ENCODE data around the gene CADM3.

Gene CADM3

DNA sequence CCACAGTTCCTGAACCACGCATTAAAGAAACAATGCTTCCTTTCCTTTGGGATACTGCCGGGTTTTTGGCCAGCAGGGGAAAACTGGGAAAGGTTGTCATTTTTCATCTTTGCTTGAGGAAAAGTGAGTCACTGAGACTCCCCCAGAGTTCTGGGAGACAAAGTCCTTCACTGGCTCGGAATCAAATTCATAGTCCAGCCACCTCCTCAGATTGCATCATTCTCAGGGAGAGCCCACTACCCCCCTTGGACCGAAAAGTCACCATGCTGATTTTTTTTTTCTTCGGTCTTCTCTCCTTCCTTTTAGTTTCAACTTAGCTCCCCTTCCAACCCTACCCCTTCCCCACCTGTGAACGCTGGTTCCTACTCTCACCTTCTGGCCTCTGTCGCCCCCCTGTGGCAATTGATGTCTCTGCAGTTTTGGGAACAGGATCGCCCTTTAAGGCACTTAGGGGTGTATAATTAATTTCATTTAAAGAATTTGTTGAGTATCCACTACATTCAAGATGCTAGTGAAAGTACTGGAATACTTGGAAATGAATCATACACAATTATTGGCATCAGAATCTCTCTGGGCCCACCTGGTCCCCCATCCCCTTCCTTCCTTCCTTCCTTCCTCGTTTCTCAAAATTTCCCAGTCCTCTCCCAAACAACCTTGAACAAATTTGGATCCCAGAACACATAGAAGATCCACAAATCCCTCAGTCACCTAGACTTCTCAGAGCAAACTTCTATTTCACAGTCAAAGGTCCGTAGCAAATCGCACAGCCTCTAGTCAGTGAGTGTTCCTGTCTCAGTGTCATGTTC is 40.1 kb downstream of the CADM3 start:
- H3K4me3 ChIP-seq (ENCODE audit: low read depth, low read length) = no peak overlapping the region
- TF ChIP-seq, protein P1, sequence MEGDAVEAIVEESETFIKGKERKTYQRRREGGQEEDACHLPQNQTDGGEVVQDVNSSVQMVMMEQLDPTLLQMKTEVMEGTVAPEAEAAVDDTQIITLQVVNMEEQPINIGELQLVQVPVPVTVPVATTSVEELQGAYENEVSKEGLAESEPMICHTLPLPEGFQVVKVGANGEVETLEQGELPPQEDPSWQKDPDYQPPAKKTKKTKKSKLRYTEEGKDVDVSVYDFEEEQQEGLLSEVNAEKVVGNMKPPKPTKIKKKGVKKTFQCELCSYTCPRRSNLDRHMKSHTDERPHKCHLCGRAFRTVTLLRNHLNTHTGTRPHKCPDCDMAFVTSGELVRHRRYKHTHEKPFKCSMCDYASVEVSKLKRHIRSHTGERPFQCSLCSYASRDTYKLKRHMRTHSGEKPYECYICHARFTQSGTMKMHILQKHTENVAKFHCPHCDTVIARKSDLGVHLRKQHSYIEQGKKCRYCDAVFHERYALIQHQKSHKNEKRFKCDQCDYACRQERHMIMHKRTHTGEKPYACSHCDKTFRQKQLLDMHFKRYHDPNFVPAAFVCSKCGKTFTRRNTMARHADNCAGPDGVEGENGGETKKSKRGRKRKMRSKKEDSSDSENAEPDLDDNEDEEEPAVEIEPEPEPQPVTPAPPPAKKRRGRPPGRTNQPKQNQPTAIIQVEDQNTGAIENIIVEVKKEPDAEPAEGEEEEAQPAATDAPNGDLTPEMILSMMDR (IDR thresholded peaks at IDR 0.05; ENCODE audit: low read depth, low read length, missing control alignments) = peak; percentile 85
- no peak for DNase-seq (ENCODE audit: low read depth)

DNA sequence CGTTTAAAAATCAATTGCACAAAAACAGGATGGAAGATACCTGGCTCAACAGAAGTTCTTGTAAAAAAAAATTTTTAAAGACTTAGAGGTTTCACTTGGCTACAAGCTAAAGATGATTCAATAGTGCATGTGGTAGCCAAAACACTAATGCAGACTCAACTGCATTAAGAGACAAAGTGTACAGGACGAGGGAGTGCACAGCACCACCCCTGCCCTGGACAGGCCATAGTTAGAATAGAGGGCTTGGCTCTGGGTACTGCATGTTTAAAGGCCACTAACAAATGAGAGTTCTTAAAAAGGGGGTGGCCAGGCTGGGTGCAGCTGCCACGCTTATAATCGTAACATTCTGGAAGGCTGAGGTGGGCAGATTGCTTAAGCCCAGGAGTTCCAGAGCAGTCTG is 41.2 kb downstream of the CADM3 start:
- TF ChIP-seq, protein P1 (IDR thresholded peaks at IDR 0.05; ENCODE audit: low read depth, low read length, missing control alignments) = no peak
- H3K4me3 ChIP-seq (ENCODE audit: low read depth, low read length) = no peak overlapping the region
- no peak for DNase-seq (ENCODE audit: low read depth)

DNA sequence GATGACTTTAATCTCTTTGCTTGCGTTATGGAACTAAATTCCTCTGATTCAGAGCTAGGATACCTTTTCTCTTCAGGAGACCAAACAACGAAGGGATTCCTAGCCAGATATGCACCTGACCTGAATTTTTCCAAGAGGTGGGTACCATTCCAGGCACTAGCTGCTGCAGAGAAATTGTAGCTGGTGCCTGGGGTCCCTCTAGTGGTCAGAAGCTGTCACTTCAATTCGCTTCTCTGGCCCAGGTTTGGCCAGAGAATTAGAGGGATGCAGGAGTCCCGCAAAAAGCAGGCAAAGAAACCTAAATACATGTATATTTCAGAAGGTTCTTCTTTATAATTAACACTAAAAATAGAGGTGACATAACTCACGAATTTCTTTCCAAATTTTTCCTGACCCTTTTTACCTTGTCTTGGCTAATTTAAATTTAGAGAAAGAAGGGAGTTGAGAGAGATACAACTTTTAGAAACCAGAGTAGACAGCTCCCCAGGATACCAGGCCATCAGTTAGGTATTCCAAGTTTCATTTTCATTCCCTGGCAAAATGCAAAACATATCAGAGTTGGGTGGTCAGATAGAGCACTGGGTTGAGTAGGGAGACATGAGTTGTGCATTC is 42.8 kb downstream of the CADM3 start:
- no peak for DNase-seq (ENCODE audit: low read depth)
- TF ChIP-seq, protein P1 (IDR thresholded peaks at IDR 0.05; ENCODE audit: low read depth, low read length, missing control alignments) = peak; percentile 95
- no peak overlapping the region for H3K4me3 ChIP-seq (ENCODE audit: low read depth, low read length)

DNA sequence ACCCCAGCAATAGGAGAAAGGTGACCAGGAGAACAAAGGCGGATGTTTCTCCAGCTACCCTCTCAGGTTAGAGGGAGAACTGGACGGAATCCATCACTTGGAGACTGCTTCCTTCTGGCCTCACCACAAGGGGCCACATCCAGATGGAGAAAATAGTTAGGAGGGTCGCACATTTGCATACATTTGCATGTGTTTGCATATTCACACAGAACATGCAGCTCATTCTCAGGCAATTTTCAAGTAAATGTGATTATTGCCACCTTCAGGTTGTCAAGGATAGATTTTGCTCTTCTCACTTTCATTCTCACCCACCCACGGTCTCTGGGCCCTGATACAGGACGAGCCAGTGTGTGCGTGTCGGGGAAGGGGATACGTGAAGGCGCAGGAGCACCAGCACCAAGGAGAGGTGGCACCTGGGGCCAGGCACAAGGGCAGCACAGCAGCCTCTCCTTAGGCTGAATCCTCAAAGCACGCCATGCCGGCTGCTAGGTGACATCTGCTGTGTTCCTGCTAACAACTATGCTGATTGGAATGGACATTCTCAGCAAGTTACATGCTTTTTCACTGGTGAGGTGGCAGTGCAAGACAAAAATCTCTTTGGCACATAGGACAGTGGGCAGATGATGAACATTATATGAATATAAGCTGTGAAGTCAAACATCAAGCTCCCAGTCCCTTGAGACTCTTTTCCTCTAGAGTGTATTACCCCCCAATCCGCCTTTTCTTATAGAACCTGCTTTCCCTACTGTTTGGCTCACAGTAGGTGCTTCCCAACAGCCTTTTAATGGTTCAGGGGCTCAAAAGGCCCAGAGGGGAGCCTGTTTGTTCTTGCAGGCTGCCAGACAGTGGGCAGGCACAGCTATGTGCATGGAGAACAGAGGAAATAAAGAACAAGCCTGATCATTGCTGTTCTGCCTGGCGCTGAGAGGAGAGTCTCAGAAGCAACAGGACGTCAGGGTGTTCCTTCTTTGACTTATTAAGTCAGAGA is 47.5 kb downstream of the CADM3 start:
- TF ChIP-seq, protein P1 (IDR thresholded peaks at IDR 0.05; ENCODE audit: low read depth, low read length, missing control alignments) = no peak
- H3K4me3 ChIP-seq (ENCODE audit: low read depth, low read length) = no peak overlapping the region
- no peak for DNase-seq (ENCODE audit: low read depth)

DNA sequence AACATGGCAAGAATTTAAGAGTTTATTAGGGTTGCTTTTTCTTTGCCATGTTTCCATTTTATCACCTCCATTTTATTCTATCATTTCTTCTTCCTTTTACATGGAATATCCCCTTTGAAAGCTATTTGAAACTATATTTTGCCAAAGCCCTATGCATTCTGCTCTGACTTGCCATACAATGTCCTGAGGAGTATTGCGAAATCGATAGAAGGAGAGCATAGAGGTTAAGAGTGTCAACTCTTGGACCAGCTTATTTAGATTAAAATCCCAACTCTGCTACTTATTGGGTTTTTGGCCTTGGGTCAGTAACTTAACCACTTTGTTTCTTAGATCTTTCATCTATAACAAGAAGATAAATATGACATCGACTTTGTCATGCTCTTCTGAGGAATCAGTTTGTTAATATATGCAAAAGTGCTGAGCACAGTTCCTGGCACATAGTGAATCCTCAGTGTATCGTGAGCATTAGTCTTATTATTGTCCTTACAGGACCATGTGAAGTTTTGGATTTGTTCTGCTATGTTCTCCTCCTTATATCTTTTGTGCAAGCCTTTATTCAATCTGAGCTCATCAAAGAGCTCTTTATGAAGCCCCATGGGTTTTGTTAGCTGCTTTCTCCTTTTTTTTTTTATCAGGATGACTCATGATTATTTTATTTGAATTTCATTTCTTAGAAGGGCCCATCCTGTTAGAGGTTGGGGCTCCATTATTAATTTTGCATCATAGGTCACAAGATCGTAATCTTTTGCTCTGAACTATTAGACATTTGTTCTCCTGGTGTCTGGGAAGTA is 50.9 kb downstream of the CADM3 start:
- no peak for DNase-seq (ENCODE audit: low read depth)
- no peak overlapping the region for H3K4me3 ChIP-seq (ENCODE audit: low read depth, low read length)
- TF ChIP-seq, protein P1 (IDR thresholded peaks at IDR 0.05; ENCODE audit: low read depth, low read length, missing control alignments) = no peak

DNA sequence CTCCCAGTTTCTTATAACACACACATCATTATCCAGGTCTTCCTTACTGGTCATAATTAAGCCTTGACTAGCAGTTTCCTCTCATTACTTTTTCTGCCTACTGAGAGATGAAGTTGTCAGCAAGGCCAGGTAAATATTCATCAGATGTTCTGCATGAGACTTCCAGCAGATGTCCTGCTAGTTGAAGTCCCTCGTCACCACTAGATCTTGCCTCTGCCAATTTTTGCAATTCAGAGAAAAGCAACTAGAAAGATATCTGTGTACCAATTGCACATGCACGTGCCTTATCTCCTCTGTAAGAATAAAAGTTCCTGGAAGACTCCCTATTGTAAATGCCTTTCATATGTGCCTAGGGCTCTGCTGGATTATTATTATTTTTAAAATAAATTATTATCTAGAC is 51.6 kb downstream of the CADM3 start:
- H3K4me3 ChIP-seq (ENCODE audit: low read depth, low read length) = no peak overlapping the region
- TF ChIP-seq, protein P1 (IDR thresholded peaks at IDR 0.05; ENCODE audit: low read depth, low read length, missing control alignments) = no peak
- no peak for DNase-seq (ENCODE audit: low read depth)

Data from GM12864 (cell line).